ENCODE results near the gene CDX1.

Gene CDX1

DNA sequence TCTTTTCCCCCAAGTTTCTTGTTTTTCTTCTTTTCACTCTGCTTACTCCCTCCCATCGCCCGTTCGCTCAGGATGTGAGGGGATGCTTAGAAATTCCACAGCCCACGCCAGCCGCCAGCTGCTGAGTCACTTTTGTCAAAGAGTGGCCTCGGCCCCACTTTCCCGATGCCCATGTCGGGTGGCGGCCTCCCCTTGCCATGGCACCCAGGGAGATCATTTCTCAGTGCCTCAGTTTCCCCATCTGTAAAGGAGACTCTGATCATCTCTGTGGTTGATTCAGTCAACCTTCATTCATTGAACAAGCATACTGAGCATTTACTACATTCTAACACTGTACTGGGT lies 10.6 kb upstream of the CDX1 start:
- in situ Hi-C loops (cut with HindIII; ENCODE audit: low pct_ligation_motif_present, low sequenced_read_pairs) = no loop called here
- H3K4me3 ChIP-seq (ENCODE audit: low read depth, low read length) = peak overlapping the region; percentile 90

DNA sequence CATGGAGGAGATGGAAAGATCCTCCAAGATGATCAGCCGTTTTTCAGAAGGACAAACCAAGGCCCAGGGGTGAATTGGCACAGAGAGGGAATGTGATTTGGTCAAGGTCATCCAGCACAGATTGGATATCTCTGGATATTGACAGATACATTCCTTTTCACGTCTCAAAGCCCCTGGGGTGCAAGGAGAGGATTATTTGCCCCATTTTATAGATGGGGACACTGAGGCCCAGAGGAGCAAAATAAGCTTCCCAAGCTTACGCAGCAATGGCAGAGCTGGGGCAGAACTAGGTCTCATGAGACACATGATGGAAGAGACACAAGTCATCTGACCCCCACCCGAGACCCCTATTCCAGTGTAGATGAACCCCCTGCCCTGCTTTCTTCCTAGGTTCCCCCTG lies 10.0 kb upstream of the CDX1 start:
- DNase-seq = no peak
- H3K4me3 ChIP-seq (ENCODE audit: low read depth, low read length) = no peak overlapping the region
- no peaks in the 10 kb centered on the region for H3K27me3 ChIP-seq (replicated peaks)
- in situ Hi-C loops (cut with HindIII; ENCODE audit: low pct_ligation_motif_present, low sequenced_read_pairs) = no loop called here
- H3K36me3 ChIP-seq (replicated peaks) = peaks cover 17% of the 10 kb centered on the region
- peak overlapping the region; percentile 73 for H3K27ac ChIP-seq
- TF ChIP-seq, protein P1, sequence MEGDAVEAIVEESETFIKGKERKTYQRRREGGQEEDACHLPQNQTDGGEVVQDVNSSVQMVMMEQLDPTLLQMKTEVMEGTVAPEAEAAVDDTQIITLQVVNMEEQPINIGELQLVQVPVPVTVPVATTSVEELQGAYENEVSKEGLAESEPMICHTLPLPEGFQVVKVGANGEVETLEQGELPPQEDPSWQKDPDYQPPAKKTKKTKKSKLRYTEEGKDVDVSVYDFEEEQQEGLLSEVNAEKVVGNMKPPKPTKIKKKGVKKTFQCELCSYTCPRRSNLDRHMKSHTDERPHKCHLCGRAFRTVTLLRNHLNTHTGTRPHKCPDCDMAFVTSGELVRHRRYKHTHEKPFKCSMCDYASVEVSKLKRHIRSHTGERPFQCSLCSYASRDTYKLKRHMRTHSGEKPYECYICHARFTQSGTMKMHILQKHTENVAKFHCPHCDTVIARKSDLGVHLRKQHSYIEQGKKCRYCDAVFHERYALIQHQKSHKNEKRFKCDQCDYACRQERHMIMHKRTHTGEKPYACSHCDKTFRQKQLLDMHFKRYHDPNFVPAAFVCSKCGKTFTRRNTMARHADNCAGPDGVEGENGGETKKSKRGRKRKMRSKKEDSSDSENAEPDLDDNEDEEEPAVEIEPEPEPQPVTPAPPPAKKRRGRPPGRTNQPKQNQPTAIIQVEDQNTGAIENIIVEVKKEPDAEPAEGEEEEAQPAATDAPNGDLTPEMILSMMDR (IDR thresholded peaks at IDR 0.05; ENCODE audit: low read depth, low read length, missing control alignments) = no peak

More for the DNA sequence above, 10.6 kb upstream of the CDX1 start:
- Histone ChIP-seq H3K27ac (peak overlapping the region; percentile 73), H3K36me3 (replicated peaks) (peaks cover 17% of the 10 kb centered on the region), H3K27me3 (replicated peaks) (no peaks in the 10 kb centered on the region)
- no peak for DNase-seq
- TF ChIP-seq, protein P1 (IDR thresholded peaks at IDR 0.05; ENCODE audit: low read depth, low read length, missing control alignments) = no peak

DNA sequence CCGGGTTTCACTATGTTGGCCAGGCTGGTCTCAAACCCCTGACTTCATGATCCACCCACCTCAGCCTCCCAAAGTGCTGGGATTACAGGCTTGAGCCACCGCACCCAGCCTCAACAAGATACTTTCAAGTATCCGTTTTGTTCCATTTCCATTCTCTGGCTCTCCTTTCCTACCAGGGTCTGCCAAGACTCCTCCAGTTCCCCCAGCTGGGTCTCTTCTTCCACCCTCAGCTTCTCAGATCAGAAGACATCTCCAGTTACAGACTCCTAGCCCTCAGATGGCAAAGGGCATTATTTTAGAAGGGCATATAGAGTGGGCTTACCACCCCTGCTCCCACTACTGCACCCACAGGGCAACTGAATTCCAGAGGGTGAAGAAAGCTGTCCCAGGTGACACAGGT lies 9.4 kb upstream of the CDX1 start:
- H3K36me3 ChIP-seq (replicated peaks) = peaks cover 16% of the 10 kb centered on the region
- H3K4me3 ChIP-seq (ENCODE audit: low read depth, low read length) = no peak overlapping the region
- TF ChIP-seq, protein P1 (IDR thresholded peaks at IDR 0.05; ENCODE audit: low read depth, low read length, missing control alignments) = no peak
- no peak overlapping the region for H3K27ac ChIP-seq
- in situ Hi-C loops (cut with HindIII; ENCODE audit: low pct_ligation_motif_present, low sequenced_read_pairs) = no loop called here
- DNase-seq = no peak
- H3K27me3 ChIP-seq (replicated peaks) = no peaks in the 10 kb centered on the region

DNA sequence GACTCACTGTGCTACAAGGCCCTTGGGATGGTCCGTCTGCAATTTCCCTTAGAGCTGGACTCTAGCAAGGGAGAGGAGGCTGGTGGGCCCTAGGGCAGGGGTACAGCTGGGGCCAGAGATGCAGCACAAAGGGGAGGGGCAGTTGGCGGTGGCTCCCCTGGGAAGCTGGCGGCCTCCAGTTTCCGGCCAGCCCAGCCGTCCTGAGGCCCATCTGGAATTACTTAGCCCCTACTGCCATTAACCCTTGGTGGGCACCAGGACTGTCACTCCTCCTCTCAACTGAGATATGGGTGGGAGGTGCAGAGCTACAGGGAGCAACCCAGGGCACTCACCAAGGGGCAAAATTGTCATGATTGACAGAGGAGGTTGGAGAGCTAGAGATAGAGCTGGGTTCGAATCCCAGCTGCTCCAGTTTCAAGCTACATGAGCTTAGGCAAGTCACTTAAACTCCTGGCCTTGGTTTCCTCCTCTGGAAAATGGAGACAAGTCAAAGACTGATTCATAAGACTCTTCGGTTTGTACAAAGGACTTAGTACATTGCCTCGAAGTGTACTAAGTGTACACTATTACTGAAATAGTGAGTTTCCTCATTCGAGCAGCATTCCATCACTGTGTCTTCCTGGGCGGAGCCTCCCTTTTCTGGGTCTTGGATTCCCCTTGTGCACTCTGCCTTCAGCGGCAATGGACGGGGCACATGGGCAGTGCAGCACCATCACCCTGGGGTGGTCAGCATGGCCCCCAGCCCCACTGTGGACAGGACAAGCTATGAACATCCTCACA lies 8.2 kb upstream of the CDX1 start:
- DNase-seq = no peak
- Histone ChIP-seq H3K27ac (peak overlapping the region; percentile 80), H3K36me3 (replicated peaks) (peaks cover 4% of the 10 kb centered on the region), H3K27me3 (replicated peaks) (no peaks in the 10 kb centered on the region), H3K4me3 (ENCODE audit: low read depth, low read length) (no peak overlapping the region)
- in situ Hi-C loops (cut with HindIII; ENCODE audit: low pct_ligation_motif_present, low sequenced_read_pairs) = no loop called here
- TF ChIP-seq, protein P1 (IDR thresholded peaks at IDR 0.05; ENCODE audit: low read depth, low read length, missing control alignments) = no peak

DNA sequence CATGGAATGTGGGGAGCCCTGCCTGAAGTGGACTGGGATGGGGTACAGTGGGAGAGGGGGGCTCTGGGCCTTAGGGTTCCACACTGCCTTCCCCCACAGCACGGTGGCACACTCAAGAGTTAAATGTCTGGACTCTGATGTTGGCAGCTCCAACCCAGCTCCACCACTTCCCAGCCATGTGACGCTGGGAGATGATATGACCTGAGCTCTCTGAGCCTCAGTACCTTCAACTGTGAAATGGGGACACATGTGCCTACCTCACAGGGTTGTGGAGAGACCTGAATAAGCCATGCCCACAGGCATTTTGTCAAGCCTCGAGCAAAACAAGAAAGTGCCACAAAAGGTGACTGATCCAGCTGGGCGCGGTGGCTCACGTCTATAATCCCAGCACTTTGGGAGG lies 7.5 kb upstream of the CDX1 start:
- no peak overlapping the region for H3K4me3 ChIP-seq (ENCODE audit: low read depth, low read length)
- TF ChIP-seq, protein P1 (IDR thresholded peaks at IDR 0.05; ENCODE audit: low read depth, low read length, missing control alignments) = no peak
- H3K27me3 ChIP-seq (replicated peaks) = no peaks in the 10 kb centered on the region
- DNase-seq = no peak
- in situ Hi-C loops (cut with HindIII; ENCODE audit: low pct_ligation_motif_present, low sequenced_read_pairs) = no loop called here
- no peaks in the 10 kb centered on the region for H3K36me3 ChIP-seq (replicated peaks)
- peak overlapping the region; percentile 80 for H3K27ac ChIP-seq

DNA sequence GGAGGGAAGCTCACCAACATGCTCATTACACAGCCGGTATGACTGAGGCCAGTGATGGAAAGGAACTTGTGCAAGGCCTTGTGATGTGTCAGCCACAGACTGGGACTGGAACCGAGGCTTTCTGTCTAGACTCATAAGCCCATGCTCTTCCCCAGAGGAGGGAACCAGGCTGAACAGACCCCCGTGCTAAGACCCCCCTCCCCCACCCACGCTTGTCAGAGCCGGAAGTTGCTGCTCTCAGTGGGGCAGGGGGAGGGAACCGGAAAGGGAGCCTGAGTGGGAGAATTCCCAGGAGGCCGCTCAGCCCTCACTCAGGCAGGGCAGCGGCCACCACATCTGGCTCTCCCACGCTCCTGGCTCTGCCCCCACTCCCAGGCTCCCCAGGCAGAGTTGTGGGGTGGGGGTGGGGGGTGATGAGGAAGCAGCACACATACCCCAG lies 6.8 kb upstream of the CDX1 start:
- no peaks in the 10 kb centered on the region for H3K27me3 ChIP-seq (replicated peaks)
- TF ChIP-seq, protein P1 (IDR thresholded peaks at IDR 0.05; ENCODE audit: low read depth, low read length, missing control alignments) = no peak
- DNase-seq = peak; percentile 78
- H3K27ac ChIP-seq = peak overlapping the region; percentile 80
- in situ Hi-C loops (cut with HindIII; ENCODE audit: low pct_ligation_motif_present, low sequenced_read_pairs) = loop anchor here (5.0 kb wide), 1 partner anchor 73 kb away; no protein-coding TSS in a partner anchor
- no peaks in the 10 kb centered on the region for H3K36me3 ChIP-seq (replicated peaks)
- no peak overlapping the region for H3K4me3 ChIP-seq (ENCODE audit: low read depth, low read length)

All from brain microvascular endothelial cell (primary cell).